Neuronal stem cell (in vitro differentiated cells): ENCODE measurements around the gene MBTPS1.

ENCODE experiments used
- DNase-seq: peaks from one replicate; pipeline ENCODE4 v3.0.0-alpha.2; 2013; ENCODE audit warnings: low spot score
- H2AFZ ChIP-seq: one replicate; pipeline ENCODE4 v1.6.1; 2013; ENCODE audit warnings: mild to moderate bottlenecking, low read length, inconsistent platforms
- H2AK5ac ChIP-seq: 2 replicates; pipeline ENCODE4 v1.6.1; 2013; ENCODE audit warnings: low read depth, mild to moderate bottlenecking, inconsistent platforms, low read length, moderate library complexity, mixed read lengths
- H2BK120ac ChIP-seq: 2 replicates; pipeline ENCODE4 v1.6.1; 2013; ENCODE audit warnings: low read depth, mild to moderate bottlenecking, inconsistent platforms, low read length, moderate library complexity, mixed read lengths
- H2BK12ac ChIP-seq: one replicate; pipeline ENCODE4 v1.6.1; 2013; ENCODE audit warnings: low read length, inconsistent platforms
- H2BK15ac ChIP-seq: 2 replicates; pipeline ENCODE4 v1.6.1; 2013; ENCODE audit warnings: mild to moderate bottlenecking, low read length, inconsistent platforms, mixed read lengths
- H2BK5ac ChIP-seq: one replicate; pipeline ENCODE4 v1.6.1; 2013; ENCODE audit warnings: inconsistent platforms, mild to moderate bottlenecking, low read length, moderate library complexity
- H3K14ac ChIP-seq: one replicate; pipeline ENCODE4 v1.6.1; 2013; ENCODE audit warnings: low read length, inconsistent platforms
- H3K18ac ChIP-seq: 2 replicates; pipeline ENCODE4 v1.6.1; 2013; ENCODE audit warnings: low read length, inconsistent platforms
- H3K23ac ChIP-seq: 2 replicates; pipeline ENCODE4 v1.6.1; 2013; ENCODE audit warnings: low read depth, mild to moderate bottlenecking, mixed read lengths, low read length, inconsistent platforms; ENCODE audit not compliant: poor library complexity
- H3K27ac ChIP-seq: replicated peaks from 3 replicates; pipeline ENCODE4 v1.5.1; 2013; ENCODE audit warnings: low read length, inconsistent platforms
- H3K27me3 ChIP-seq, 3 experiments: 2 replicates each; pipeline ENCODE4 v1.6.1; 2013; ENCODE audit warnings: low read length in 3 of 3, mild to moderate bottlenecking in 2 of 3, inconsistent platforms in 1 of 3, low read depth in 1 of 3, mixed read lengths in 1 of 3, moderate library complexity in 1 of 3; ENCODE audit not compliant: control insufficient read depth in 3 of 3, insufficient read depth in 3 of 3
- H3K36me3 ChIP-seq, 2 donors: replicated peaks in 1 of 2; 2 replicates each; pipeline ENCODE4 v1.6.1; 2013; ENCODE audit warnings: low read length in 2 of 2; ENCODE audit not compliant: control insufficient read depth in 2 of 2, insufficient read depth in 2 of 2
- H3K4ac ChIP-seq: 2 replicates; pipeline ENCODE4 v1.6.1; 2013; ENCODE audit warnings: inconsistent platforms, mild to moderate bottlenecking, low read length, moderate library complexity
- H3K4me1 ChIP-seq, 2 donors: 1 replicate in 1 of 2; 2 replicates in 1 of 2; pipeline ENCODE4 v1.6.1; 2013; ENCODE audit warnings: low read length in 2 of 2, low read depth in 1 of 2; ENCODE audit not compliant: control insufficient read depth in 2 of 2, insufficient read depth in 1 of 2
- H3K4me2 ChIP-seq: one replicate; pipeline ENCODE4 v1.6.1; 2013; ENCODE audit warnings: mild to moderate bottlenecking, low read length, inconsistent platforms; ENCODE audit not compliant: insufficient read depth, poor library complexity, severe bottlenecking
- H3K4me3 ChIP-seq, 2 donors: 2 replicates each; pipeline ENCODE4 v1.5.1; 2013; ENCODE audit warnings: low read length in 2 of 2, mild to moderate bottlenecking in 2 of 2, inconsistent platforms in 1 of 2, moderate library complexity in 1 of 2
- H3K79me1 ChIP-seq: one replicate; pipeline ENCODE4 v1.6.1; 2013; ENCODE audit warnings: low read depth, mild to moderate bottlenecking, inconsistent platforms, low read length, moderate library complexity
- H3K9ac ChIP-seq: one replicate; pipeline ENCODE4 v1.6.1; 2013; ENCODE audit warnings: mild to moderate bottlenecking, low read depth, low read length, inconsistent platforms; ENCODE audit not compliant: poor library complexity
- H3K9me3 ChIP-seq, 2 donors: replicated peaks in 1 of 2; 2 replicates each; pipeline versions ENCODE3 to v1.6.1; 2013; ENCODE audit warnings: low read length in 2 of 2, mild to moderate bottlenecking in 2 of 2, inconsistent platforms in 1 of 2, low read depth in 1 of 2, mixed read lengths in 1 of 2, moderate library complexity in 1 of 2; ENCODE audit not compliant: control insufficient read depth in 2 of 2, insufficient read depth in 1 of 2
- H4K8ac ChIP-seq: one replicate; pipeline ENCODE4 v1.6.1; 2013; ENCODE audit warnings: low read depth, mild to moderate bottlenecking, inconsistent platforms, low read length, moderate library complexity
- H4K91ac ChIP-seq: one replicate; pipeline ENCODE4 v1.6.1; 2013; ENCODE audit warnings: low read length, low read depth, mild to moderate bottlenecking, inconsistent platforms; ENCODE audit not compliant: poor library complexity
- WGBS, 2 donors: extraction: QIAGEN DNeasy Blood & Tissue Kit; methylation state at CpG; one replicate each; pipeline ENCODE4 v1.1.7; 2013; ENCODE audit warnings: missing lambda C conversion rate in 2 of 2, mixed read lengths in 1 of 2; ENCODE audit not compliant: insufficient read length in 2 of 2, insufficient replicate concordance in 1 of 2; ENCODE audit errors: extremely low coverage in 2 of 2; 5-methylcytosine and 5-hydroxymethylcytosine counted together

The MBTPS1 gene

GRCh38 chr16:84014570-84015327 is 102.0 kb downstream of the MBTPS1 start:
- no peak overlapping the region for H3K9ac ChIP-seq
- DNase-seq, result no peak
- no peak overlapping the region for H4K8ac ChIP-seq
- H2BK12ac ChIP-seq, result no peak overlapping the region
- H3K14ac ChIP-seq, result no peak overlapping the region
- peaks cover 0 to 2% of the 10 kb centered on the region in 2 donors for H3K4me1 ChIP-seq
- no peak overlapping the region for H2BK120ac ChIP-seq
- no peak overlapping the region for H3K4me3 ChIP-seq
- no peaks in the 10 kb centered on the region for H3K27me3 ChIP-seq
- H3K36me3 ChIP-seq, result no peaks in the 10 kb centered on the region
- no peak overlapping the region for H2BK15ac ChIP-seq
- H4K91ac ChIP-seq, result no peak overlapping the region
- H3K79me1 ChIP-seq, result no peaks in the 10 kb centered on the region
- H3K23ac ChIP-seq, result no peak overlapping the region
- H2BK5ac ChIP-seq, result no peak overlapping the region
- peak overlapping the region; percentile 6 for H3K18ac ChIP-seq
- H2AFZ ChIP-seq, result no peak overlapping the region
- WGBS, 2 donors, result no CpG with 5 or more reads among the region's 14 CpGs
- H3K4ac ChIP-seq, result no peak overlapping the region
- H2AK5ac ChIP-seq, result peak overlapping the region; percentile 24
- no peak overlapping the region for H3K27ac ChIP-seq
- H3K4me2 ChIP-seq, result no peak overlapping the region
- peaks cover 4 to 13% of the 10 kb centered on the region in 2 donors for H3K9me3 ChIP-seq

GRCh38 chr16:84013787-84014569 is 102.8 kb downstream of the MBTPS1 start:
- Histone ChIP-seq H3K4me2 (no peak overlapping the region), H3K27ac (no peak overlapping the region), H3K9ac (no peak overlapping the region), H2AFZ (no peak overlapping the region), H3K9me3 (peaks cover 3 to 7% of the 10 kb centered on the region in 2 donors), H3K18ac (no peak overlapping the region), H3K36me3 (no peaks in the 10 kb centered on the region), H2BK15ac (no peak overlapping the region), H2BK120ac (no peak overlapping the region), H4K91ac (no peak overlapping the region), H3K23ac (no peak overlapping the region), H3K14ac (no peak overlapping the region), H2AK5ac (no peak overlapping the region), H3K4ac (no peak overlapping the region), H3K4me3 (no peak overlapping the region), H2BK12ac (no peak overlapping the region), H3K79me1 (no peaks in the 10 kb centered on the region), H3K4me1 (peaks cover 0 to 2% of the 10 kb centered on the region in 2 donors), H4K8ac (no peak overlapping the region), H3K27me3 (no peaks in the 10 kb centered on the region), H2BK5ac (no peak overlapping the region)
- WGBS, 2 donors, result no CpG with 5 or more reads among the region's 14 CpGs
- DNase-seq, result peak; percentile 90

DNA sequence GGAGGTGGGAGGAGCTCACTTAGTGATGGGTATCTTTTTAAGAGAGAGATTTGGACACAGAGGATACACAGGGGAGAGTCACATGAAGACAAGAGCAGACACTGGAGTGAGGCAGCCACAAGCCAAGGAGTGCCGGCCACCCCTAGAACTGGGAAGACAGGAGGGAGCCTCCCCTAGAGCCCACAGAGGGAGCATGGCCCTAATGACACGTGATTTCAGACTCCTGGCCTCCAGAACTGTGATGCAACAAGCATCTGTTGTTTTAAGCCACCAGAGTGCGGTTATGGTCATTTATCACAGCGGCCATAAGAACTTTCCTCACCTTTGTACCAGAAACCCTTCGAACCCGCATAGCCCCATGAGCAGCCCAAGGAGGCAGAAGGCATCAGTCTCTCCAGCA is 107.5 kb downstream of the MBTPS1 start:
- peaks cover 0 to 2% of the 10 kb centered on the region in 2 donors for H3K9me3 ChIP-seq
- no peak overlapping the region for H3K27ac ChIP-seq
- H3K27me3 ChIP-seq, result no peaks in the 10 kb centered on the region
- no peak overlapping the region for H2BK12ac ChIP-seq
- no peak for DNase-seq
- H4K8ac ChIP-seq, result no peak overlapping the region
- H3K79me1 ChIP-seq, result no peaks in the 10 kb centered on the region
- no peak overlapping the region for H3K9ac ChIP-seq
- no peak overlapping the region for H2BK15ac ChIP-seq
- H3K4me2 ChIP-seq, result no peak overlapping the region
- no peak overlapping the region for H4K91ac ChIP-seq
- WGBS, 2 donors, result no CpG with 5 or more reads among the region's 6 CpGs
- H3K18ac ChIP-seq, result no peak overlapping the region
- H3K4me3 ChIP-seq, result no peak overlapping the region
- no peak overlapping the region for H3K23ac ChIP-seq
- H3K36me3 ChIP-seq, result no peaks in the 10 kb centered on the region
- H2BK120ac ChIP-seq, result no peak overlapping the region
- no peak overlapping the region for H2BK5ac ChIP-seq
- no peaks in the 10 kb centered on the region for H3K4me1 ChIP-seq
- H2AK5ac ChIP-seq, result no peak overlapping the region
- H3K4ac ChIP-seq, result no peak overlapping the region
- H3K14ac ChIP-seq, result no peak overlapping the region
- no peak overlapping the region for H2AFZ ChIP-seq

DNA sequence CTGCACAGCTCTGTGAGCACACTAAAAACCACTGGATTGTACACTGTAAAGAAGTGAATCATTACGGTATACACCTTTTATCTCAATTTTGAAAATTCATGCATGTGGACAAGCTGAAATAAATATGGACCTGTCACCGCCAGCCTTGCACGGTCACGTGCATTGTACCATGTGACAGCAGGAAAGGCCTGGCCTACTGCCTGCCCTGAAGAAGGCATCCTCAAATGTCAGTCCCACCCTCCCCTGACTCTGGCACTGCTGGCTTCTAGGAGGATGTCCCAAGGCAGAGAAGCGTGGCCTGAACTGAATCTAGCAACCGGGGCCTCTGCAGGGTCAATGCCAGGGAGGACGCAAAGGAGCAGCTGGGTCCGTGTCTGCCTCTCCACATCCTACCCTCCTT is 108.8 kb downstream of the MBTPS1 start:
- Histone ChIP-seq H3K36me3 (no peaks in the 10 kb centered on the region), H3K27me3 (no peaks in the 10 kb centered on the region), H2BK120ac (no peak overlapping the region), H3K14ac (no peak overlapping the region), H4K8ac (no peak overlapping the region), H2AFZ (peak overlapping the region; percentile 21), H3K4me2 (no peak overlapping the region), H3K18ac (no peak overlapping the region), H2AK5ac (no peak overlapping the region), H3K27ac (no peak overlapping the region), H2BK15ac (no peak overlapping the region), H3K9ac (no peak overlapping the region), H3K23ac (peak overlapping the region; percentile 73), H4K91ac (no peak overlapping the region), H2BK5ac (peak overlapping the region; percentile 29), H3K9me3 (peaks cover 0 to 2% of the 10 kb centered on the region in 2 donors), H3K4me1 (no peaks in the 10 kb centered on the region), H3K4ac (no peak overlapping the region), H3K79me1 (peaks cover 3% of the 10 kb centered on the region), H3K4me3 (no peak overlapping the region), H2BK12ac (no peak overlapping the region)
- no peak for DNase-seq
- no CpG with 5 or more reads among the region's 8 CpGs for WGBS, 2 donors
